ENCODE data around the gene ICOSLG.
"Not testable (repeated sequence)": the region's sequence is repeated elsewhere in the genome, so short reads cannot be mapped to it uniquely, and the experiment has no call there.

DNA sequence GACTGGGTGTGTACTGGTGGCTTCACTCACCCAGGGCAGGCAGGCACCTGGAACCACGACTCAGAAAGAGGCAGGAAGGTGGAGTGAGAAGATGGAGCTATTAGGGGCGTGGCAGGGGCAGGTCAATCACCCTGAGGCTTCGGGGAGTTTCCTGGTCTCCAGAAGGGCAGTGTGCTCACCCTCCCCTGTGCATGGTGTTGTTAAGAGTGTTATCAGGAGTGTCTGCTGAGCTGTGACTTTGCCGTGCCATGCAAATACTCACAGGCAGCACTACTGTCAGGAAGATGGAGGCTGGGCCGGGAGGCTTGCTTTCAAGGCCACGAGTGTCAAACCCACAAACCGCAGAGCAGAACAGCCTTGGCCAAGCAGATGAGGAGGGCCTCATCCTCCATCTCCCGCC lies 22.3 kb downstream of the ICOSLG start:
- not testable (repeated sequence) for TF ChIP-seq EZH2phosphoT487 (IDR thresholded peaks at IDR 0.05; ENCODE audit: low read depth, severe bottlenecking, unreplicated experiment)
- TF ChIP-seq, protein P1, sequence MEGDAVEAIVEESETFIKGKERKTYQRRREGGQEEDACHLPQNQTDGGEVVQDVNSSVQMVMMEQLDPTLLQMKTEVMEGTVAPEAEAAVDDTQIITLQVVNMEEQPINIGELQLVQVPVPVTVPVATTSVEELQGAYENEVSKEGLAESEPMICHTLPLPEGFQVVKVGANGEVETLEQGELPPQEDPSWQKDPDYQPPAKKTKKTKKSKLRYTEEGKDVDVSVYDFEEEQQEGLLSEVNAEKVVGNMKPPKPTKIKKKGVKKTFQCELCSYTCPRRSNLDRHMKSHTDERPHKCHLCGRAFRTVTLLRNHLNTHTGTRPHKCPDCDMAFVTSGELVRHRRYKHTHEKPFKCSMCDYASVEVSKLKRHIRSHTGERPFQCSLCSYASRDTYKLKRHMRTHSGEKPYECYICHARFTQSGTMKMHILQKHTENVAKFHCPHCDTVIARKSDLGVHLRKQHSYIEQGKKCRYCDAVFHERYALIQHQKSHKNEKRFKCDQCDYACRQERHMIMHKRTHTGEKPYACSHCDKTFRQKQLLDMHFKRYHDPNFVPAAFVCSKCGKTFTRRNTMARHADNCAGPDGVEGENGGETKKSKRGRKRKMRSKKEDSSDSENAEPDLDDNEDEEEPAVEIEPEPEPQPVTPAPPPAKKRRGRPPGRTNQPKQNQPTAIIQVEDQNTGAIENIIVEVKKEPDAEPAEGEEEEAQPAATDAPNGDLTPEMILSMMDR (IDR thresholded peaks at IDR 0.05; ENCODE audit: poor library complexity): not testable (repeated sequence)

Measured in hepatocyte (in vitro differentiated cells).